IMR-90 (cell line): ENCODE results near the gene ASCL5. TPM values are rescaled to one million over a fixed set of nuclear protein-coding genes. Genes with fewer than 3 reads are reported as not detected.

ENCODE experiments used
- ATAC-seq: fragments of 200-7000 bp; cut with Tn5 transposase; 2 replicates; pipeline ENCODE4 v1.9.1; 2020; ENCODE audit warnings: low read depth, mild to moderate bottlenecking, moderate library complexity
- BruUV-seq: library from RNA; stranded (reverse); fragments of 400-500 nt; replicated peaks from 2 replicates; lab custom pipeline; 2021; lab: Mats Ljungman, UMichigan
- CTCF ChIA-PET: fragments of 300-600 bp; formaldehyde crosslinking; extraction: SDS; loops from one replicate; lab custom pipeline; 2021; ENCODE audit warnings: antibody characterized with exemption; lab: Yijun Ruan, JAX
- POLR2A ChIA-PET: fragments of 300-600 bp; sonication (Branson Sonifier 250); formaldehyde crosslinking; loops from one replicate; lab custom pipeline; 2022; ENCODE audit warnings: antibody characterized with exemption; ENCODE audit not compliant: unreplicated experiment; lab: Charles Lee
- DNase-seq: peaks from one replicate; pipeline ENCODE4 v3.0.0; 2013
- H2AFZ ChIP-seq: replicated peaks from 2 replicates; pipeline ENCODE3; 2013; ENCODE audit warnings: low read length, mild to moderate bottlenecking; ENCODE audit not compliant: poor library complexity
- H2AK5ac ChIP-seq: 2 replicates; pipeline ENCODE4 v1.6.1; 2013; ENCODE audit warnings: low read depth, low read length, inconsistent platforms
- H2AK9ac ChIP-seq: replicated peaks from 2 replicates; pipeline ENCODE3; 2013; ENCODE audit warnings: mild to moderate bottlenecking, low read depth, low read length, moderate library complexity; ENCODE audit not compliant: poor library complexity
- H2BK120ac ChIP-seq: 2 replicates; pipeline ENCODE4 v1.6.1; 2013; ENCODE audit warnings: low read depth, low read length, inconsistent platforms
- H2BK15ac ChIP-seq: 3 replicates; pipeline ENCODE4 v1.6.1; 2013; ENCODE audit warnings: low read depth, low read length, inconsistent platforms
- H2BK20ac ChIP-seq: 2 replicates; pipeline ENCODE4 v1.6.1; 2013; ENCODE audit warnings: low read depth, mild to moderate bottlenecking, inconsistent platforms, low read length, moderate library complexity
- H2BK5ac ChIP-seq: 2 replicates; pipeline ENCODE4 v1.6.1; 2013; ENCODE audit warnings: mild to moderate bottlenecking, low read depth, low read length, inconsistent platforms; ENCODE audit not compliant: poor library complexity, severe bottlenecking
- H3K14ac ChIP-seq: replicated peaks from 2 replicates; pipeline ENCODE4 v1.6.1; 2013; ENCODE audit warnings: low read depth, low read length, inconsistent platforms
- H3K18ac ChIP-seq: 2 replicates; pipeline ENCODE4 v1.6.1; 2013; ENCODE audit warnings: low read depth, low read length, control low read depth
- H3K23ac ChIP-seq: 2 replicates; pipeline ENCODE4 v1.6.1; 2013; ENCODE audit warnings: low read depth, low read length, inconsistent platforms
- H3K27ac ChIP-seq: 2 replicates; pipeline ENCODE4 v1.5.1; 2013; ENCODE audit warnings: mild to moderate bottlenecking, control low read depth, low read length; ENCODE audit not compliant: insufficient read depth
- H3K27me3 ChIP-seq: 2 replicates; pipeline ENCODE4 v1.6.1; 2013; ENCODE audit warnings: low read length; ENCODE audit not compliant: control insufficient read depth, insufficient read depth
- H3K36me3 ChIP-seq: 2 replicates; pipeline ENCODE4 v1.6.1; 2013; ENCODE audit warnings: low read length, mixed read lengths; ENCODE audit not compliant: control insufficient read depth, insufficient read depth
- H3K4ac ChIP-seq: 2 replicates; pipeline ENCODE4 v1.6.1; 2013; ENCODE audit warnings: low read depth, low read length, inconsistent platforms
- H3K4me1 ChIP-seq: 2 replicates; pipeline ENCODE4 v1.6.1; 2013; ENCODE audit warnings: low read length, mixed read lengths; ENCODE audit not compliant: control insufficient read depth, insufficient read depth
- H3K4me2 ChIP-seq: 2 replicates; pipeline ENCODE4 v1.6.1; 2013; ENCODE audit warnings: low read depth, mild to moderate bottlenecking, control low read depth, low read length, moderate library complexity
- H3K4me3 ChIP-seq: 2 replicates; pipeline ENCODE4 v1.5.1; 2013; ENCODE audit warnings: low read depth, mild to moderate bottlenecking, control low read depth, low read length, moderate library complexity; ENCODE audit not compliant: insufficient read depth
- H3K56ac ChIP-seq: 2 replicates; pipeline ENCODE4 v1.6.1; 2013; ENCODE audit warnings: low read length, inconsistent platforms; ENCODE audit not compliant: insufficient read depth; ENCODE audit errors: extremely low read depth
- H3K79me1 ChIP-seq, 2 experiments: 2 replicates each; pipeline ENCODE4 v1.6.1; 2013; ENCODE audit warnings: low read length in 2 of 2, inconsistent platforms in 1 of 2, low read depth in 1 of 2
- H3K9ac ChIP-seq: 2 replicates; pipeline ENCODE4 v1.6.1; 2013; ENCODE audit warnings: low read depth, low read length, control low read depth
- H3K9me1 ChIP-seq: 2 replicates; pipeline ENCODE4 v1.6.1; 2013; ENCODE audit warnings: low read length, inconsistent platforms; ENCODE audit not compliant: insufficient read depth
- H3K9me3 ChIP-seq: 2 replicates; pipeline ENCODE4 v1.6.1; 2013; ENCODE audit warnings: low read length; ENCODE audit not compliant: control insufficient read depth, insufficient read depth
- H4K20me1 ChIP-seq: 2 replicates; pipeline ENCODE4 v1.6.1; 2013; ENCODE audit warnings: low read length, inconsistent platforms; ENCODE audit not compliant: insufficient read depth
- H4K5ac ChIP-seq: 2 replicates; pipeline ENCODE4 v1.6.1; 2013; ENCODE audit warnings: mild to moderate bottlenecking, low read depth, low read length, control low read depth
- H4K8ac ChIP-seq, 2 experiments: 2 replicates each; pipeline ENCODE4 v1.6.1; 2013; ENCODE audit warnings: low read depth in 2 of 2, low read length in 2 of 2, control low read depth in 1 of 2, inconsistent platforms in 1 of 2
- H4K91ac ChIP-seq: 2 replicates; pipeline ENCODE4 v1.6.1; 2013; ENCODE audit warnings: low read depth, low read length, inconsistent platforms; ENCODE audit not compliant: insufficient read depth
- CEBPB ChIP-seq: IDR thresholded peaks from 2 replicates; pipeline ENCODE4 v1.6.1; 2012; ENCODE audit warnings: low read depth, low read length, improper control_type of control experiment
- CHD1 ChIP-seq: IDR thresholded peaks from 2 replicates; pipeline ENCODE4 v1.6.1; 2012; ENCODE audit warnings: low read depth, low read length, improper control_type of control experiment
- FOS ChIP-seq: fragments of 150-350 bp; IDR thresholded peaks from 2 replicates; pipeline ENCODE4 v1.6.1; 2016; ENCODE audit warnings: low read depth, low read length
- MAFK ChIP-seq: IDR thresholded peaks from 2 replicates; pipeline ENCODE4 v1.6.1; 2012; ENCODE audit warnings: low read depth, low read length, improper control_type of control experiment
- MAZ ChIP-seq: IDR thresholded peaks from 2 replicates; pipeline ENCODE4 v1.6.1; 2012; ENCODE audit warnings: low read depth, mild to moderate bottlenecking, low read length, improper control_type of control experiment, moderate library complexity, borderline replicate concordance
- NFE2L2 ChIP-seq: fragments of 150-350 bp; IDR thresholded peaks from 2 replicates; pipeline ENCODE4 v1.6.1; 2016; ENCODE audit warnings: low read depth, mild to moderate bottlenecking, low read length
- WGBS, 2 experiments: methylation state at CpG; one replicate each; pipeline versions ENCODE4 v1.1.5 to v1.1.7; 2013; ENCODE audit warnings: missing lambda C conversion rate in 2 of 2; ENCODE audit not compliant: insufficient read length in 1 of 2; ENCODE audit errors: extremely low coverage in 2 of 2; 5-methylcytosine and 5-hydroxymethylcytosine counted together
- dilution Hi-C: fragments of 300-500 bp; cut with HindIII; formaldehyde crosslinking; loops from one replicate; pipeline ENCODE4 v1.14.3; 2018; ENCODE audit warnings: low sequenced_read_pairs; ENCODE audit not compliant: unreplicated experiment
- in situ Hi-C: fragments of 300-500 bp; cut with MboI; formaldehyde crosslinking; loops from 3 replicates; pipeline ENCODE4 v1.14.3; 2019; ENCODE audit warnings: low sequenced_read_pairs, inconsistent platforms, mixed read lengths
- intact Hi-C: fragments of 100-400 bp; cut with micrococcal nuclease; formaldehyde crosslinking; loops from 2 replicates; pipeline ENCODE4 v1.10.0; 2022
- polyA plus RNA-seq, 3 experiments: library from polyadenylated mRNA; depleted of rRNA; stranded (reverse); fragments of >200 nt; gene quantifications; 2 replicates each; pipeline ENCODE4 v1.2.3, GENCODE V29; 2012; ENCODE audit warnings: low replicate concordance in 1 of 3
- total RNA-seq: library from RNA; depleted of rRNA; stranded (reverse); fragments of >200 nt; gene quantifications from 2 replicates; pipeline ENCODE4 v1.2.3, GENCODE V29; 2012; rRNA removed
- TF ChIP-seq, protein P1 (sequence below): fragments of 150-350 bp; IDR thresholded peaks from 2 replicates; pipeline ENCODE4 v1.6.1; 2017; ENCODE audit warnings: mild to moderate bottlenecking, antibody characterized with exemption, low read length, low read depth
- TF ChIP-seq, protein P2 (sequence below): fragments of 150-350 bp; IDR thresholded peaks from 2 replicates; pipeline ENCODE4 v1.6.1; 2016; ENCODE audit warnings: low read depth, mild to moderate bottlenecking, low read length, moderate library complexity, borderline replicate concordance

Gene ASCL5
- total and polyA plus RNA-seq, 2 of the 4 experiments (the other 2 are of a cell fraction): not detected

DNA sequence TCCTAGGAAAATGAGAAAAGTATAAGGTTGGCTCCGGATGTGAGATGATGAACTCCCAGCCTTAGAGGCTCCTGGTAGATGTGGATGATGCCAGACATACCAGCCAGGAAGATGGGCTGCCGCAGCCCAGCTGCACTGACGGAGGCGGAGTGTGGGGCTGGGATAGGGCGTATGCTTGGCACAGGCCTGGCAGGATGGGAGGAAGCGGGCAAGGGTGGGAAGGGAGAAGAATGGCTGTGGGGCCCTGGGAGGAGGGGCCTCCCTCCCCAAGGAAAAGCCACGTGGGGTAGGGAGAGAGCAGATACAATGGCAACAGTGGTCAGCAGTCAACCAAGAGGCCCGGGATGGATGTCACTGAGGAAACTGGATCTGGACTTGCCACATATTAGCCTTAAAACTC is 62.2 kb downstream of the ASCL5 start:
- Histone ChIP-seq H3K14ac (no peak overlapping the region), H4K20me1 (no peaks in the 10 kb centered on the region), H3K9me1 (no peaks in the 10 kb centered on the region), H3K18ac (no peak overlapping the region), H3K4ac (no peak overlapping the region), H4K5ac (no peak overlapping the region), H3K4me3 (no peak overlapping the region), H3K79me1 (no peaks in the 10 kb centered on the region), H2BK20ac (no peak overlapping the region), H3K23ac (no peak overlapping the region), H2BK5ac (no peak overlapping the region), H3K4me2 (no peak overlapping the region), H3K56ac (no peak overlapping the region), H2AK9ac (no peak overlapping the region), H3K9ac (no peak overlapping the region), H3K36me3 (no peaks in the 10 kb centered on the region), H2BK15ac (no peak overlapping the region), H3K27me3 (peaks cover 66% of the 10 kb centered on the region), H3K4me1 (no peaks in the 10 kb centered on the region), H2BK120ac (no peak overlapping the region), H2AK5ac (no peak overlapping the region), H2AFZ (no peak overlapping the region), H4K91ac (no peak overlapping the region), H3K27ac (no peak overlapping the region), H4K8ac (no peak overlapping the region), H3K9me3 (no peaks in the 10 kb centered on the region)
- ChIA-PET POLR2A (no interaction called here), CTCF (interaction anchor here (1.6 kb wide), 1 partner anchor 22 kb away, joined by 3 read pairs; no protein-coding TSS in a partner anchor)
- BruUV-seq: no TSS peak
- intact Hi-C loops (no loop called here), in situ Hi-C loops (no loop called here), dilution Hi-C loops (no loop called here)
- DNase-seq (no peak), ATAC-seq (no peak)
- TF ChIP-seq, protein P1, sequence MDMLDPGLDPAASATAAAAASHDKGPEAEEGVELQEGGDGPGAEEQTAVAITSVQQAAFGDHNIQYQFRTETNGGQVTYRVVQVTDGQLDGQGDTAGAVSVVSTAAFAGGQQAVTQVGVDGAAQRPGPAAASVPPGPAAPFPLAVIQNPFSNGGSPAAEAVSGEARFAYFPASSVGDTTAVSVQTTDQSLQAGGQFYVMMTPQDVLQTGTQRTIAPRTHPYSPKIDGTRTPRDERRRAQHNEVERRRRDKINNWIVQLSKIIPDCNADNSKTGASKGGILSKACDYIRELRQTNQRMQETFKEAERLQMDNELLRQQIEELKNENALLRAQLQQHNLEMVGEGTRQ: no peak
- TF ChIP-seq, protein P2, sequence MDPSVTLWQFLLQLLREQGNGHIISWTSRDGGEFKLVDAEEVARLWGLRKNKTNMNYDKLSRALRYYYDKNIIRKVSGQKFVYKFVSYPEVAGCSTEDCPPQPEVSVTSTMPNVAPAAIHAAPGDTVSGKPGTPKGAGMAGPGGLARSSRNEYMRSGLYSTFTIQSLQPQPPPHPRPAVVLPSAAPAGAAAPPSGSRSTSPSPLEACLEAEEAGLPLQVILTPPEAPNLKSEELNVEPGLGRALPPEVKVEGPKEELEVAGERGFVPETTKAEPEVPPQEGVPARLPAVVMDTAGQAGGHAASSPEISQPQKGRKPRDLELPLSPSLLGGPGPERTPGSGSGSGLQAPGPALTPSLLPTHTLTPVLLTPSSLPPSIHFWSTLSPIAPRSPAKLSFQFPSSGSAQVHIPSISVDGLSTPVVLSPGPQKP: no peak
- TF ChIP-seq FOS (no peak), CHD1 (no peak), MAZ (no peak), CEBPB (no peak), MAFK (no peak), NFE2L2 (no peak)
- 90% methylated on average over 4 of the region's 8 CpGs; no CpG with 5 or more reads in 1 of the 2 experiments for WGBS, 2 experiments

Other genes starting within 250 kb of the ASCL5 start
- gene INAVA, start 232.3 kb downstream of the ASCL5 start, total RNA-seq: under 0.01 TPM in 1 of 2 replicates, not detected in the other
- gene INAVA, start 232.3 kb downstream of the ASCL5 start, polyA plus RNA-seq (2012; rRNA removed): 0.07 and 0.13 TPM in 2 replicates
- gene KIF21B, start 103.5 kb downstream of the ASCL5 start, total RNA-seq: 0.36 and 0.56 TPM in 2 replicates
- gene KIF21B, start 103.5 kb downstream of the ASCL5 start, polyA plus RNA-seq (2012; rRNA removed): 0.55 and 0.60 TPM in 2 replicates
- gene CACNA1S, start 14.8 kb downstream of the ASCL5 start, total RNA-seq: not detected in 2 replicates
- not detected in 2 replicates for gene CACNA1S, start 14.8 kb downstream of the ASCL5 start, polyA plus RNA-seq (2012; rRNA removed)
- 62.8 and 76.7 TPM in 2 replicates for gene TMEM9, start 27.3 kb upstream of the ASCL5 start, total RNA-seq
- 97.0 and 107 TPM in 2 replicates for gene TMEM9, start 27.3 kb upstream of the ASCL5 start, polyA plus RNA-seq (2012; rRNA removed)
- gene IGFN1, start 63.6 kb upstream of the ASCL5 start, total RNA-seq: not detected in 2 replicates
- gene IGFN1, start 63.6 kb upstream of the ASCL5 start, polyA plus RNA-seq (2012; rRNA removed): 0.04 and 0.05 TPM in 2 replicates
- under 0.01 and 0.18 TPM in 2 replicates for gene PKP1, start 156.3 kb upstream of the ASCL5 start, total RNA-seq
- gene PKP1, start 156.3 kb upstream of the ASCL5 start, polyA plus RNA-seq (2012; rRNA removed): 0.16 and 0.36 TPM in 2 replicates